ENCODE results near the gene NCOA4. TPM values are rescaled to one million over a fixed set of nuclear protein-coding genes. Genes with fewer than 3 reads are reported as not detected.

The NCOA4 gene
- total RNA-seq, 1 donor from 2014 or later = 72.3 TPM

DNA sequence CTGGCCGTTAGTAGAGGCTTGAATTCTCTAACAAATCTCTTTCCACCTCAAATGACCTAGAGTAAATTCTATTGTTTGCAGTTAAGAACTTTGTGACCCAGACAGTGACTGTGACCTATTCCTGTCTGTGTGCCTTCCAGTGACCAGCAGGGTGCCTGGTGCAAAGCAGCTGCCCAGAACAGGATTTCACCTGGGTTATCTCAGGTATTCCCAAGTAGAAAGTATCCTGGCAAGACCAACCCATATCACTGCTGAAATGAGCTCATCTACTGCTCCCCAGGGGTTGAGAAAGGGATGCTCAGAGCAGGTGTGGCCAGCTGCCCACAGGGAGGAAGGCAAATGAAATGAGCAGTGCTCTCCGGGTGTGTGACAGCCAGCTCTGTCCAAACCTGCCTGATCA is 17.7 kb upstream of the NCOA4 start:
- H3K27ac Mint-ChIP-seq = no peak overlapping the region
- H3K36me3 Mint-ChIP-seq = no peaks in the 10 kb centered on the region
- H3K27me3 Mint-ChIP-seq (ENCODE audit: low read depth) = peaks cover 16% of the 10 kb centered on the region
- no peaks in the 10 kb centered on the region for H3K9me3 Mint-ChIP-seq
- H3K4me3 Mint-ChIP-seq = no peak overlapping the region
- no peaks in the 10 kb centered on the region for H3K4me1 Mint-ChIP-seq
- TF ChIP-seq, protein P1, sequence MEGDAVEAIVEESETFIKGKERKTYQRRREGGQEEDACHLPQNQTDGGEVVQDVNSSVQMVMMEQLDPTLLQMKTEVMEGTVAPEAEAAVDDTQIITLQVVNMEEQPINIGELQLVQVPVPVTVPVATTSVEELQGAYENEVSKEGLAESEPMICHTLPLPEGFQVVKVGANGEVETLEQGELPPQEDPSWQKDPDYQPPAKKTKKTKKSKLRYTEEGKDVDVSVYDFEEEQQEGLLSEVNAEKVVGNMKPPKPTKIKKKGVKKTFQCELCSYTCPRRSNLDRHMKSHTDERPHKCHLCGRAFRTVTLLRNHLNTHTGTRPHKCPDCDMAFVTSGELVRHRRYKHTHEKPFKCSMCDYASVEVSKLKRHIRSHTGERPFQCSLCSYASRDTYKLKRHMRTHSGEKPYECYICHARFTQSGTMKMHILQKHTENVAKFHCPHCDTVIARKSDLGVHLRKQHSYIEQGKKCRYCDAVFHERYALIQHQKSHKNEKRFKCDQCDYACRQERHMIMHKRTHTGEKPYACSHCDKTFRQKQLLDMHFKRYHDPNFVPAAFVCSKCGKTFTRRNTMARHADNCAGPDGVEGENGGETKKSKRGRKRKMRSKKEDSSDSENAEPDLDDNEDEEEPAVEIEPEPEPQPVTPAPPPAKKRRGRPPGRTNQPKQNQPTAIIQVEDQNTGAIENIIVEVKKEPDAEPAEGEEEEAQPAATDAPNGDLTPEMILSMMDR (IDR thresholded peaks at IDR 0.05; ENCODE audit: unreplicated experiment) = no peak
- no peak for DNase-seq (ENCODE audit: low spot score in 2 of 2, unreplicated experiment in 2 of 2)

DNA sequence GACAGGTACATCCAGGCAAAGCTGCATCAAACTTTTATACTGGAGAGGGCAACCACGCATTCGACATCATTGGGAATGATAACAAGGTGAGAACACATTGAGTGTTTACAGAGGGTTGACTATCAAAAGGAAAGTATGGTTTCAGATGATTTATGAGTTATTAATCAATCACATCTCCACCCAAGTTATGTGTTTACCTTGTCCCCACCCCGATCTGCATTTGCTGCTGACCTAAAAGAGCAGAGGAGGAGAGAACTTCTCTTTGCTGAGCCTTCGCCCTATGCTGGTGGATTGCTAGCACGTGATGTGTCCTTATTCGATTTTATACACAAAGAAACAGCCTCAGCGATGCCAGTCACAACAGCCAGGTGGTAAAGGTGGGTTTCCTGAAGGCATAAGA is 15.8 kb upstream of the NCOA4 start, which contains the start of gene MSMB:
Gene MSMB (minus strand): TSS at position 9 of the 400 bp plus-strand sequence. CDS start 32 bp downstream, outside the sequence.
- no peak within 1 kb of the TSS for H3K4me3 Mint-ChIP-seq
- no peak within 1 kb of the TSS for H3K27ac Mint-ChIP-seq
- H3K36me3 Mint-ChIP-seq = no peaks in the 10 kb centered on the region
- no peaks in the 10 kb centered on the region for H3K9me3 Mint-ChIP-seq
- H3K27me3 Mint-ChIP-seq (ENCODE audit: low read depth) = peaks cover 20% of the 10 kb centered on the region
- DNase-seq (ENCODE audit: low spot score in 2 of 2, unreplicated experiment in 2 of 2) = no peak
- H3K4me1 Mint-ChIP-seq = no peaks in the 10 kb centered on the region
- TF ChIP-seq, protein P1 (IDR thresholded peaks at IDR 0.05; ENCODE audit: unreplicated experiment) = no peak

DNA sequence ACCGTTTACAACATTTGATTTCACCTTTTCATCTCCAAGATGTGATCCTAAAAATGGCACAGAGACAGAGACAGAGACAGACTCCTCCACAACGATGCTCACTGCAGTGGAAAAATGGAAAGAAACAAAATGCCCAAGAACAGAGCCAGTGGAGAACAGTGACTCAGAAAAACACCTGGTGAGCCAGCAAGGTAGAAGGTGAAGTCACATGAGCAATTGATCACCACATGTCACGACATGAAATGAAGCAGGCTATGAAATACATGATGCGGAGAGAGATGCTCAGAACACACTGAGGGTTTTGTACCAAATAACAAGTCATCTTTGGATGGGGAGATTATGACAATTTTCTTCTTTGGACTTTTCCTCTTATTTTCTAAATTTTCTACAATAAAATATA is 12.1 kb upstream of the NCOA4 start:
- TF ChIP-seq, protein P1 (IDR thresholded peaks at IDR 0.05; ENCODE audit: unreplicated experiment) = no peak
- H3K27me3 Mint-ChIP-seq (ENCODE audit: low read depth) = peaks cover 19% of the 10 kb centered on the region
- no peaks in the 10 kb centered on the region for H3K36me3 Mint-ChIP-seq
- DNase-seq (ENCODE audit: low spot score in 2 of 2, unreplicated experiment in 2 of 2) = no peak
- no peak overlapping the region for H3K4me3 Mint-ChIP-seq
- H3K27ac Mint-ChIP-seq = no peak overlapping the region
- H3K9me3 Mint-ChIP-seq = no peaks in the 10 kb centered on the region
- no peaks in the 10 kb centered on the region for H3K4me1 Mint-ChIP-seq

DNA sequence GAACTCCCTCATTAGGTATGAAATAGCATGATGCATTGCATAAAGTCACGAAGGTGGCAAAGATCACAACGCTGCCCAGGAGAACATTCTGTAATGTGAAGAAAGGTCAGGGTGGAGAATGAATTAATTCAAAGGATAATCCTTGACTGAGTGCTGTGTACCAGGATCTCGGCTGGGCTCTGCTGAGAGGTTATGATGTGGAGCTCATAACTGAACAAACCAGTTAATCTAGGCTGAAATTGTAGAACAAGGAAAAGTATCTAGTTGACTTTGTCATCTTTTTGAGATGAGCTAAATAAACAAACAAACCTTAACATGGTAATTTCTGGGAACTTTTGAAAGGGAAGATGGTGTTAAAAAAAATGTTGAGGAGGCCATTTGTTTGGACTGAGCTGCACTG is 9.6 kb upstream of the NCOA4 start:
- Mint-ChIP-seq H3K27me3 (ENCODE audit: low read depth) (peaks cover 14% of the 10 kb centered on the region), H3K27ac (no peak overlapping the region), H3K36me3 (no peaks in the 10 kb centered on the region), H3K4me3 (no peak overlapping the region), H3K4me1 (no peaks in the 10 kb centered on the region), H3K9me3 (no peaks in the 10 kb centered on the region)
- no peak for DNase-seq (ENCODE audit: low spot score in 2 of 2, unreplicated experiment in 2 of 2)
- TF ChIP-seq, protein P1 (IDR thresholded peaks at IDR 0.05; ENCODE audit: unreplicated experiment) = no peak

DNA sequence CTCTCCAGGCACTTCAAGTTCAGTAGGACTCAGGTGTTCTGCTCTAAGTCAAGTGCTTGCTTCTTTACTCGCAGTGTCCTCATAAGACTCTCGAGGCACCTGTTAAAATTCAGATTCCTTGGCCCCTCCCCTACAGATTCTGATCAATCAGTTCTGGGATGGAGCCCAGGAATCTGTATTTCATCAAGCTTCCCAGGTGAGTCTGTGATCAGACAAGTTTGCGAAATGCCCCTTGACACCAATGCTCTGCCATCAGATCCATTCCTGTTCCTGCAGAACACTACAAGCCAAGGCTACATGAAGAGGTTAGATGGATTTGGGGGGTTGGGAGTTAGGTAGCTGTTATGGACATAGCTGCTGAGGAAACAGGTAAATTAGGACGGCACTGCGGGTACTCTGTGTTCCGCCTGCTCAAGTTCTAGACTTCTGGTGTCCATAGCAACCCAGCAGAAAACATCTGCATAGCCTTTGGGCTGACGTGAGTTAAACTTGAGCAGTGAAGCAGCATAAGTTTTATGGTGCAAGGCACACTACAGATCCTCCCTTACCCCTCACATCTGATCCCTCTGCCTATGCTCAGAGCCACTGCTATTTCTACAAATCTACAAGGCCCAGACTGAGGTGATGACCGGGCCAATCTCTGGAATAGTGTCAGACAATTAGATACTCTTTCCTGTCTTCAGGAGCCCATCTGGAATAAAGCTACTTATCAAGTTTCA is 6.8 kb upstream of the NCOA4 start:
- no peaks in the 10 kb centered on the region for H3K36me3 Mint-ChIP-seq
- no peaks in the 10 kb centered on the region for H3K9me3 Mint-ChIP-seq
- DNase-seq (ENCODE audit: low spot score in 2 of 2, unreplicated experiment in 2 of 2) = no peak
- peaks cover 2% of the 10 kb centered on the region for H3K27me3 Mint-ChIP-seq (ENCODE audit: low read depth)
- H3K27ac Mint-ChIP-seq = no peak overlapping the region
- H3K4me3 Mint-ChIP-seq = no peak overlapping the region
- no peaks in the 10 kb centered on the region for H3K4me1 Mint-ChIP-seq
- TF ChIP-seq, protein P1 (IDR thresholded peaks at IDR 0.05; ENCODE audit: unreplicated experiment) = no peak

Measured in mesothelial cell of epicardium (in vitro differentiated cells).